LNCaP clone FGC (cell line): Measurements from ENCODE around the gene TCF15.

ENCODE experiments used
- DNase-seq: peaks from one replicate; pipeline ENCODE4 v3.0.0-alpha.2; 2011; ENCODE audit warnings: low read depth
- H3K4me3 ChIP-seq: 2 replicates; pipeline ENCODE4 v1.5.1; 2011; ENCODE audit warnings: mild to moderate bottlenecking, low read depth, low read length, control low read depth
- TF ChIP-seq, protein P1 (sequence below): IDR thresholded peaks from 2 replicates; pipeline ENCODE4 v1.5.1; 2012; ENCODE audit warnings: mild to moderate bottlenecking; ENCODE audit not compliant: control insufficient read depth, insufficient read depth; ENCODE audit errors: extremely low read depth

TCF15 gene

DNA sequence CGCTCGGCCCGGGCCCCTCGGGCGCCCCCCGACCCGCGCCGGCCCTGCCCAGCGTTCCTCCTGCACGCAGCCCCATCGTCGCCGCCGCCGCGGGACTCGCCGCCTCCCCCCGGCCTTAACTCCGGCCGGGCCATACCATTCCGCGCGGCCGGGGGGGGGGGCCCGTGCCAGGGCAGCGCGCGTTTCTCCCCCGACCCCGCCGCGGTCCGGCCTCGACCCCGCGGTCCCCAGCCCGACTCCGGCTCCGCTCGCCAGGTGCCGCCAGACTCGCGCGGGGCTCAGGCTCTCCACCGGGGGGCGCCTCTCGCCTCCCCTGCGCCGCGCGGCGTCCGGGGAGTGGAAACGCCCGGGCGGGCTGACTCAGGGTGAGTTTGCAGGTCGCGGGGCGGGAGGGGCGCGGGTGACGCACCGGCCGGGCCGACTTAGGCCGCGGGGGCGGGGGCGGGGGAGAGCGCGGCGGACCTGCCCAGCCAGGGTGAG, 43.0 kb upstream of the TCF15 start, which contains the start of gene SRXN1:
Gene SRXN1 (minus strand): TSS at position 91 of the 480 bp plus-strand sequence. CDS start 15 bp downstream, at position 76.
- TF ChIP-seq, protein P1, sequence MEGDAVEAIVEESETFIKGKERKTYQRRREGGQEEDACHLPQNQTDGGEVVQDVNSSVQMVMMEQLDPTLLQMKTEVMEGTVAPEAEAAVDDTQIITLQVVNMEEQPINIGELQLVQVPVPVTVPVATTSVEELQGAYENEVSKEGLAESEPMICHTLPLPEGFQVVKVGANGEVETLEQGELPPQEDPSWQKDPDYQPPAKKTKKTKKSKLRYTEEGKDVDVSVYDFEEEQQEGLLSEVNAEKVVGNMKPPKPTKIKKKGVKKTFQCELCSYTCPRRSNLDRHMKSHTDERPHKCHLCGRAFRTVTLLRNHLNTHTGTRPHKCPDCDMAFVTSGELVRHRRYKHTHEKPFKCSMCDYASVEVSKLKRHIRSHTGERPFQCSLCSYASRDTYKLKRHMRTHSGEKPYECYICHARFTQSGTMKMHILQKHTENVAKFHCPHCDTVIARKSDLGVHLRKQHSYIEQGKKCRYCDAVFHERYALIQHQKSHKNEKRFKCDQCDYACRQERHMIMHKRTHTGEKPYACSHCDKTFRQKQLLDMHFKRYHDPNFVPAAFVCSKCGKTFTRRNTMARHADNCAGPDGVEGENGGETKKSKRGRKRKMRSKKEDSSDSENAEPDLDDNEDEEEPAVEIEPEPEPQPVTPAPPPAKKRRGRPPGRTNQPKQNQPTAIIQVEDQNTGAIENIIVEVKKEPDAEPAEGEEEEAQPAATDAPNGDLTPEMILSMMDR: peak; percentile 70
- peak; percentile 61 for DNase-seq
- H3K4me3 ChIP-seq: peak within 1 kb of the TSS; percentile 90

DNA sequence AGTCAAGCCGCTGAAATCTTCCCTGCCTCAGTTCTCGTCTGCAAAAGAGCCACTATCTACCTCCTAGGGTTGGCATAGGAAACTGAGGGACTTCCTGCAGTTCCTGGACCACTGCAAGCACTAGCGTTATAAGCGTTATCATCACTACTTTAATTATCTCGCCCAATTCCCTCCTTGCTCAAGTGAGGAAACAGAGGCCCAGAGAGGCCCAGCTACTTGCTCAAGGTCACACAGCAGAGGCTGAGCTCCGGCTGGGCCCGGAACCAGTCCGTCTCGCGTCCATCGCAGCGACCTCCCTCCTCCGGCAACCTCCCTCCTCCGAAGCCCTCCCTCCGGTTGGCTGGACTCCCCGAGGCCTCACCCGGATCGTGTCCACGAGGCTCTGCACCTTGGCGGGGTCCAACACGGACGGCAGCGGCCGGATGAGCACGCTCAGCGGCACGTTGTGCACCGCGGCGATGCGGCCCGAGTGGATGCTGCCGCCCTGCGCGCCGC, 42.6 kb upstream of the TCF15 start:
- TF ChIP-seq, protein P1: no peak
- H3K4me3 ChIP-seq: peak overlapping the region; percentile 90
- DNase-seq: no peak

DNA sequence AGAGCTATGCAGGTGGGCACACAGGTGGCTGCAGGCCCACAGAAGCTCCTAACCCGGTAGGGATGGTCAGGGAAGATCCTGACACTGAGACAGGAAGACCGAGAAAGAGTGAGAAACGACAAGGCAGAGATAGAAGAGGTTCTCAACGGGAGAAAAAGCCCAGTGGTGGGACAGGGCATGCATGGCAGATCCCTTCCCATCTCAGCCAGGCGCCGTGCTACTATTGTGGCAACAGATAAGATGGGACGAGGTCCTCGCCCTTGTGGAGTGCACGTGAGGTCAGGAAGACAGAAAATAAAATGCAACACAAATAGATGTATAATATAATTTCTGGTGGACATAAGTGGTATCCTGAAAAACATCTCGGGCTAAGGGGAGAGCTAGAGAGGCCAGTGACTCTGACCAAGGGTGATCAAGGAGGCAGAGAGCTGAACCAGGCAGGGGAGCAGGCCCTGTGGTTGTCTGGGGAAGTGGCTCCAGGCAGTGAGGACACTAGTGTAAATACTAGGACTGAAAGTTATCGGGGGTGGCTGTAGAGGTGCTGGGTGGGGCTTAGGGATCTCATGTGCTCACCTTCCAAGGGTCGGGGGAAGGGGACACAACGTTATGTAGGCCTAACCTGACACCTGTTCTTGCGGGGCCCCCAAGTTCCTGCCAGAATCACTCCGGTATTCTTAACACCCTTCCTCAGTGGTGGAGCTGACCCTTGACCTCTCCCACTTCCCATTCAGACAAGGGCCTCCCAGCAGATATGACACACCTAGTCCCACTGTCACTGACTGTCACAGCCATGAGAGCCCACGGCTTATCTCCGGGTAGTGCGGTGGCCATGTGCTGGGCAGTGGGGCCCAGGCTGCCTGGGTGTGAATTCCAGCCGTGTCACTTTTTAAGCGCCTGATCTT, 41.9 kb upstream of the TCF15 start:
- TF ChIP-seq, protein P1: no peak
- no peak for DNase-seq
- peak overlapping the region; percentile 90 for H3K4me3 ChIP-seq

DNA sequence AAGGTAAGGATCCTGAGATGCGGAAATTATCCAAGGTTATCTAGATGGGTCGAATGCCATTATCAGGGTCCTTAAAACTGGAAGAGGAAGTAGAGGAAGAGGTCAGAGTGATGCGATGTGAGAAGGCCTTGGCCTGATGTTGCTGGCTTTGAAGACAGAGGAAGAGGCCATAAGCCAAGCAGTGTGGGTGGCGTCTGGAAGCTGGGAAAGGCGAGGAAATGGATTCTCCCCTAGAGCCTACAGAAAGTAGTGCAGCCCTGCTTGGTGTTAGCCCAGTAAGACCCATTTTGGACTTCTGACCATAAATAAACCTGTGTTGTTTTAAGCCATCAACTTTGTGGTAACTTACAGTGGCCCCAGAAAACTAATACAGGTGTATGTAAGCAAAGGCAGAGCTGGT, 40.8 kb upstream of the TCF15 start:
- no peak for DNase-seq
- TF ChIP-seq, protein P1: no peak
- H3K4me3 ChIP-seq: no peak overlapping the region

DNA sequence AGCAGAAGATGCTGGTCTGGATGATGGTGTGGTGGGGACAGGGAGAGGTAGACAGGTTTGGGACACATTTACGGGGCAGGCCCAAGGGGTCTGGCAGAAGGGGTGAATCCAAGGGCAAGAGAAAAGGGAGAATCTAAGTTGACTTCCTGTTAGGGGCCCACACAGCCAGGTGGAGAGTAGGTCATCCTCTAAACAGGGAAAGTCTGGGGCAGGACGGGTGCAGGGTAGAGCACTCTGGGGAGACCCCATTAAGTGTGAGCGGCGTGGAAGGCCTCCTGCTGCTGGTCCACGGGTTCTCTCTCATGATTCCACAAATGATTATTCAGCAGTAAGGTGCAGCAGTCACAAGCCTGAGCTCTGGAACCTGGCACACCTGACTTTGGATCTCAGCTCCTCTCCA, 40.2 kb upstream of the TCF15 start:
- H3K4me3 ChIP-seq: no peak overlapping the region
- no peak for DNase-seq
- TF ChIP-seq, protein P1: no peak

DNA sequence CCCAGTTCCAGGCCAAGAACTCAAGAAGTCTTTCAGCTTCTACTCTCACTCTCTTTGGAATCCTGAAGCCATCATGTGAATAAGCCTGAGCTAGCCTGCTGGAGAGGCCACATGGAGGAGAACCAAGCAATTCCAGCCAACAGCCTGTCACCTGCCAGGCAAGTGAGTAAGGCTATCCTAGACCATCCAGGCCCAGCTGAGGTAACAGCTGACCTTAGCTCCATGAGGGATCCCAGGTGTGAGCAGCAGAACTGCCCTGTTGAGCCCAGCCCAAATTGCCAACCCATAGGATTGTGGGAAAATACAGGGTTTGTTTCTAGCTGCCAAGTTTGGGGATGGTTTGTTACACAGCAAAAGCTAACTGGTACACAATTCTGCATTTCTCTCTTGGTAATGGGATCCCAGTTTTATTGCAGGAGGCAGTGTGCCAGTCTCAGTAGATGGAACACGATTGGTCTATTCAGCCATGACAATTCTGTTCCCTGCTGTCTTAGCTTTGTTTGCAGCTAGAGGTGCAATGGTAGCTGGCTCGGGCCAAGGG, 37.4 kb upstream of the TCF15 start:
- DNase-seq: no peak
- TF ChIP-seq, protein P1: no peak
- H3K4me3 ChIP-seq: no peak overlapping the region
